Measurements from ENCODE around the gene LCLAT1. TPM values are rescaled to one million over a fixed set of nuclear protein-coding genes. Genes with fewer than 3 reads are reported as not detected.

LCLAT1 gene
- total and polyA plus RNA-seq, 4 donors: 2.4 to 14.6 (median 10.7) TPM

- TF ChIP-seq FOXA1 (IDR thresholded peaks at IDR 0.05) (no peak), NR2F2 (IDR thresholded peaks at IDR 0.05) (no peak)
- TF ChIP-seq, protein P1, sequence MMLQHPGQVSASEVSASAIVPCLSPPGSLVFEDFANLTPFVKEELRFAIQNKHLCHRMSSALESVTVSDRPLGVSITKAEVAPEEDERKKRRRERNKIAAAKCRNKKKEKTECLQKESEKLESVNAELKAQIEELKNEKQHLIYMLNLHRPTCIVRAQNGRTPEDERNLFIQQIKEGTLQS (IDR thresholded peaks at IDR 0.05): no peak
- TF ChIP-seq, protein P2, sequence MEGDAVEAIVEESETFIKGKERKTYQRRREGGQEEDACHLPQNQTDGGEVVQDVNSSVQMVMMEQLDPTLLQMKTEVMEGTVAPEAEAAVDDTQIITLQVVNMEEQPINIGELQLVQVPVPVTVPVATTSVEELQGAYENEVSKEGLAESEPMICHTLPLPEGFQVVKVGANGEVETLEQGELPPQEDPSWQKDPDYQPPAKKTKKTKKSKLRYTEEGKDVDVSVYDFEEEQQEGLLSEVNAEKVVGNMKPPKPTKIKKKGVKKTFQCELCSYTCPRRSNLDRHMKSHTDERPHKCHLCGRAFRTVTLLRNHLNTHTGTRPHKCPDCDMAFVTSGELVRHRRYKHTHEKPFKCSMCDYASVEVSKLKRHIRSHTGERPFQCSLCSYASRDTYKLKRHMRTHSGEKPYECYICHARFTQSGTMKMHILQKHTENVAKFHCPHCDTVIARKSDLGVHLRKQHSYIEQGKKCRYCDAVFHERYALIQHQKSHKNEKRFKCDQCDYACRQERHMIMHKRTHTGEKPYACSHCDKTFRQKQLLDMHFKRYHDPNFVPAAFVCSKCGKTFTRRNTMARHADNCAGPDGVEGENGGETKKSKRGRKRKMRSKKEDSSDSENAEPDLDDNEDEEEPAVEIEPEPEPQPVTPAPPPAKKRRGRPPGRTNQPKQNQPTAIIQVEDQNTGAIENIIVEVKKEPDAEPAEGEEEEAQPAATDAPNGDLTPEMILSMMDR (IDR thresholded peaks at IDR 0.05; ENCODE audit: low read depth, low read length, missing input control): no peak
Measured at GRCh38 chr2:30628341-30628740, 181.3 kb downstream of the LCLAT1 start (continued).

GRCh38 chr2:30629866-30630265 is 182.8 kb downstream of the LCLAT1 start:
- WGBS: 98% methylated on average over 6 of the region's 6 CpGs
- Histone ChIP-seq H3K9ac (ENCODE audit: low read depth in 1 of 2, low read length in 2 of 2) (no peak overlapping the region), H3K36me3 (ENCODE audit: control insufficient read depth in 4 of 4, insufficient read depth in 3 of 4, low read depth in 1 of 4, low read length in 3 of 4) (no peaks in the 10 kb centered on the region), H3K27me3 (ENCODE audit: control insufficient read depth in 4 of 4, insufficient read depth in 4 of 4, low read length in 3 of 4) (no peaks in the 10 kb centered on the region), H3K9me3 (ENCODE audit: control insufficient read depth in 4 of 4, low read length in 3 of 4) (no peaks in the 10 kb centered on the region), H3K27ac (ENCODE audit: low read depth in 1 of 2, low read length in 2 of 2) (no peak overlapping the region), H3K4me3 (ENCODE audit: low read depth in 1 of 3, low read length in 3 of 3) (no peak overlapping the region), H3K4me1 (ENCODE audit: control insufficient read depth in 4 of 4, insufficient read depth in 4 of 4, low read length in 3 of 4) (no peaks in the 10 kb centered on the region)
- no peak for TF ChIP-seq YY1 (IDR thresholded peaks at IDR 0.05)
- TF ChIP-seq, protein P3, sequence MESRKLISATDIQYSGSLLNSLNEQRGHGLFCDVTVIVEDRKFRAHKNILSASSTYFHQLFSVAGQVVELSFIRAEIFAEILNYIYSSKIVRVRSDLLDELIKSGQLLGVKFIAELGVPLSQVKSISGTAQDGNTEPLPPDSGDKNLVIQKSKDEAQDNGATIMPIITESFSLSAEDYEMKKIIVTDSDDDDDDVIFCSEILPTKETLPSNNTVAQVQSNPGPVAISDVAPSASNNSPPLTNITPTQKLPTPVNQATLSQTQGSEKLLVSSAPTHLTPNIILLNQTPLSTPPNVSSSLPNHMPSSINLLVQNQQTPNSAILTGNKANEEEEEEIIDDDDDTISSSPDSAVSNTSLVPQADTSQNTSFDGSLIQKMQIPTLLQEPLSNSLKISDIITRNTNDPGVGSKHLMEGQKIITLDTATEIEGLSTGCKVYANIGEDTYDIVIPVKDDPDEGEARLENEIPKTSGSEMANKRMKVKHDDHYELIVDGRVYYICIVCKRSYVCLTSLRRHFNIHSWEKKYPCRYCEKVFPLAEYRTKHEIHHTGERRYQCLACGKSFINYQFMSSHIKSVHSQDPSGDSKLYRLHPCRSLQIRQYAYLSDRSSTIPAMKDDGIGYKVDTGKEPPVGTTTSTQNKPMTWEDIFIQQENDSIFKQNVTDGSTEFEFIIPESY (IDR thresholded peaks at IDR 0.05): no peak
- DNase-seq (ENCODE audit: low spot score): no peak

GRCh38 chr2:30631051-30631671 is 184.1 kb downstream of the LCLAT1 start:
- H3K9me3 ChIP-seq (ENCODE audit: control insufficient read depth in 4 of 4, low read length in 3 of 4): no peaks in the 10 kb centered on the region
- no peak for TF ChIP-seq NR2F2 (IDR thresholded peaks at IDR 0.05)
- TF ChIP-seq TAF1 (conservative IDR thresholded peaks at IDR 0.05): no peak
- TF ChIP-seq FOXA1 (IDR thresholded peaks at IDR 0.05): no peak
- TF ChIP-seq GABPA (IDR thresholded peaks at IDR 0.05 in 1 of 2, conservative IDR thresholded peaks at IDR 0.05 in 1 of 2): no peak
- TF ChIP-seq, protein P3 (IDR thresholded peaks at IDR 0.05): no peak
- TF ChIP-seq HNF4G (IDR thresholded peaks at IDR 0.05): no peak
- no peak for TF ChIP-seq JUND (IDR thresholded peaks at IDR 0.05)
- no peak for TF ChIP-seq FOXA2 (IDR thresholded peaks at IDR 0.05)
- TF ChIP-seq, protein P1 (IDR thresholded peaks at IDR 0.05): no peak
- no peaks in the 10 kb centered on the region for H3K27me3 ChIP-seq (ENCODE audit: control insufficient read depth in 4 of 4, insufficient read depth in 4 of 4, low read length in 3 of 4)
- no peak overlapping the region for H3K27ac ChIP-seq (ENCODE audit: low read depth in 1 of 2, low read length in 2 of 2)
- no peak overlapping the region for H3K4me3 ChIP-seq (ENCODE audit: low read depth in 1 of 3, low read length in 3 of 3)
- DNase-seq (ENCODE audit: low spot score): no peak
- H3K36me3 ChIP-seq (ENCODE audit: control insufficient read depth in 4 of 4, insufficient read depth in 3 of 4, low read depth in 1 of 4, low read length in 3 of 4): no peaks in the 10 kb centered on the region
- no peaks in the 10 kb centered on the region for H3K4me1 ChIP-seq (ENCODE audit: control insufficient read depth in 4 of 4, insufficient read depth in 4 of 4, low read length in 3 of 4)
- 49% methylated on average over 1 of the region's 1 CpG for WGBS
- no peak overlapping the region for H3K9ac ChIP-seq (ENCODE audit: low read depth in 1 of 2, low read length in 2 of 2)
